Testis (tissue), 3 donors: ENCODE results near the gene VPS35L. TPM values are rescaled to one million over a fixed set of nuclear protein-coding genes. Genes with fewer than 3 reads are reported as not detected.

Experiments
- DNase-seq: peaks from one replicate; pipeline ENCODE4 v3.0.0-alpha.2; 2019
- H3K27ac ChIP-seq, 2 donors: fragments of 200-600 bp; sonication (generic); one replicate each; pipeline ENCODE4 v1.5.1; 2019
- H3K27me3 ChIP-seq: fragments of 200-600 bp; sonication (generic); one replicate; pipeline ENCODE4 v1.5.1; 2019
- H3K36me3 ChIP-seq: fragments of 200-600 bp; sonication (generic); one replicate; pipeline ENCODE4 v1.5.1; 2017; ENCODE audit warnings: low read depth; ENCODE audit errors: missing control alignments
- H3K4me1 ChIP-seq: fragments of 200-600 bp; sonication (generic); one replicate; pipeline ENCODE4 v1.5.1; 2019
- H3K4me3 ChIP-seq, 2 donors: fragments of 200-600 bp; sonication (generic); one replicate each; pipeline ENCODE4 v1.5.1; 2017 to 2019
- H3K9me3 ChIP-seq: fragments of 200-600 bp; sonication (generic); one replicate; pipeline ENCODE4 v1.5.1; 2017
- CTCF ChIP-seq, 3 experiments: fragments of 450-650 bp in 2 of 3; fragments of 200-600 bp in 1 of 3; sonication (generic) in 1 of 3; IDR thresholded peaks; one replicate each; pipeline ENCODE4 v1.5.1; 2016 to 2019; ENCODE audit warnings: antibody characterized with exemption in 3 of 3, mild to moderate bottlenecking in 2 of 3, moderate library complexity in 1 of 3
- POLR2A ChIP-seq: fragments of 450-650 bp; IDR thresholded peaks from one replicate; pipeline ENCODE4 v1.6.1; 2017; ENCODE audit warnings: antibody characterized with exemption, mild to moderate bottlenecking, moderate library complexity
- WGBS, 2 donors: methylation state at CpG; one replicate each; pipeline ENCODE4 v1.1.5; 2018; 5-methylcytosine and 5-hydroxymethylcytosine counted together
- intact Hi-C: fragments of 100-400 bp; cut with DNase I; formaldehyde crosslinking; loops from one replicate; pipeline ENCODE4 v1.15.1; 2023; ENCODE audit warnings: low total_unique reads
- polyA plus RNA-seq: library from polyadenylated mRNA; stranded (reverse); fragments of 350-450 nt; fragmentation: Illumina TruSeq; extraction: RNeasy Lipid Tissue Mini Kit (QIAGEN cat#74804); gene quantifications from one replicate; pipeline ENCODE4 v1.2.3, GENCODE V29; 2014; ENCODE audit warnings: low read depth, low replicate concordance; ENCODE audit not compliant: insufficient read depth
- total RNA-seq, 2 donors: library from RNA; depleted of rRNA; stranded (reverse); fragments of >200 nt; gene quantifications; one replicate each; pipeline ENCODE4 v1.2.3, GENCODE V29; 2016

Gene VPS35L
- total and polyA plus RNA-seq, 3 donors from 2014 or later = 76.1 to 88.9 (median 80.5) TPM

- intact Hi-C loops = no loop called here
- WGBS, 2 donors = 87 to 88% methylated on average over 6 of the region's 6 CpGs
- DNase-seq = no peak
- Histone ChIP-seq H3K4me1 (peaks cover 41% of the 10 kb centered on the region), H3K9me3 (no peaks in the 10 kb centered on the region), H3K27ac (peak overlapping the region; percentile 76 to 83), H3K36me3 (no peaks in the 10 kb centered on the region), H3K4me3 (no peak overlapping the region), H3K27me3 (no peaks in the 10 kb centered on the region)
- TF ChIP-seq POLR2A = no peak
- TF ChIP-seq CTCF (IDR thresholded peaks at IDR 0.05) = no peak
Measured at GRCh38 chr16:19703172-19703889, 147.8 kb downstream of the VPS35L start.

GRCh38 chr16:19704321-19705145 lies 149.0 kb downstream of the VPS35L start:
- Histone ChIP-seq H3K27ac (peak overlapping the region; percentile 76 to 83), H3K4me3 (no peak overlapping the region), H3K36me3 (no peaks in the 10 kb centered on the region), H3K27me3 (no peaks in the 10 kb centered on the region), H3K9me3 (no peaks in the 10 kb centered on the region), H3K4me1 (peaks cover 38% of the 10 kb centered on the region)
- peak; percentile 67 for DNase-seq
- TF ChIP-seq POLR2A = no peak
- TF ChIP-seq CTCF (IDR thresholded peaks at IDR 0.05) = no peak
- 49 to 50% methylated on average over 16 to 18 of the region's 18 CpGs for WGBS, 2 donors
- intact Hi-C loops = no loop called here

GRCh38 chr16:19705146-19705501 lies 149.6 kb downstream of the VPS35L start:
- Histone ChIP-seq H3K9me3 (no peaks in the 10 kb centered on the region), H3K4me3 (no peak overlapping the region), H3K4me1 (peaks cover 32% of the 10 kb centered on the region), H3K36me3 (no peaks in the 10 kb centered on the region), H3K27ac (peak overlapping the region; percentile 76 to 83), H3K27me3 (no peaks in the 10 kb centered on the region)
- intact Hi-C loops = no loop called here
- 95 to 96% methylated on average over 6 to 8 of the region's 8 CpGs for WGBS, 2 donors
- TF ChIP-seq CTCF (IDR thresholded peaks at IDR 0.05) (no peak), POLR2A (no peak)
- no peak for DNase-seq

GRCh38 chr16:19705843-19706242 lies 150.3 kb downstream of the VPS35L start:
- WGBS, 2 donors = 80 to 87% methylated on average over 5 of the region's 5 CpGs
- Histone ChIP-seq H3K36me3 (no peaks in the 10 kb centered on the region), H3K9me3 (no peaks in the 10 kb centered on the region)

More at GRCh38 chr16:19705843-19706242, 150.3 kb downstream of the VPS35L start:
- peaks cover 25% of the 10 kb centered on the region for H3K4me1 ChIP-seq
- DNase-seq = no peak
- no peaks in the 10 kb centered on the region for H3K27me3 ChIP-seq
- TF ChIP-seq CTCF (IDR thresholded peaks at IDR 0.05) = no peak
- no peak for TF ChIP-seq POLR2A
- intact Hi-C loops = no loop called here
- H3K4me3 ChIP-seq = no peak overlapping the region
- H3K27ac ChIP-seq = peak overlapping the region; percentile 76 to 83
